ENCODE results near the gene CYP2E1.
"Not testable (repeated sequence)": the region's sequence is repeated elsewhere in the genome, so short reads cannot be mapped to it uniquely, and the experiment has no call there.

CYP2E1 gene

GRCh38 chr10:133526957-133527588 lies at the start of gene CYP2E1:
CYP2E1 (plus strand) TSS chr10:133527363; CDS start chr10:133527396, 33 bp downstream.
- DNase-seq: no peak

GRCh38 chr10:133481086-133481643 lies 46.0 kb upstream of the CYP2E1 start:
- no peak for DNase-seq

GRCh38 chr10:133481657-133482056 lies 45.5 kb upstream of the CYP2E1 start:
- no peak for DNase-seq

GRCh38 chr10:133484818-133485217 lies 42.3 kb upstream of the CYP2E1 start:
- DNase-seq: no peak

GRCh38 chr10:133487085-133487484 lies 40.1 kb upstream of the CYP2E1 start:
- no peak for DNase-seq

GRCh38 chr10:133488354-133488753 lies 38.8 kb upstream of the CYP2E1 start:
- no peak for DNase-seq

- DNase-seq: no peak
Observed at GRCh38 chr10:133489816-133490588, 37.2 kb upstream of the CYP2E1 start.

- DNase-seq: not testable (repeated sequence)
Observed at GRCh38 chr10:133493562-133493961, 33.6 kb upstream of the CYP2E1 start.

GRCh38 chr10:133497363-133497762 lies 29.8 kb upstream of the CYP2E1 start:
- DNase-seq: not testable (repeated sequence)

GRCh38 chr10:133499176-133499575 lies 28.0 kb upstream of the CYP2E1 start:
- DNase-seq: not testable (repeated sequence)

GRCh38 chr10:133500897-133501296 lies 26.3 kb upstream of the CYP2E1 start:
- not testable (repeated sequence) for DNase-seq

GRCh38 chr10:133509700-133510099 lies 17.5 kb upstream of the CYP2E1 start:
- no peak for DNase-seq

- DNase-seq: no peak
Observed at GRCh38 chr10:133511408-133511807, 15.8 kb upstream of the CYP2E1 start.

- DNase-seq: no peak
Observed at GRCh38 chr10:133511907-133512528, 15.1 kb upstream of the CYP2E1 start.

- no peak for DNase-seq
Observed at GRCh38 chr10:133515471-133515870, 11.7 kb upstream of the CYP2E1 start.

GRCh38 chr10:133516057-133516456 lies 11.1 kb upstream of the CYP2E1 start:
- DNase-seq: no peak

- not testable (repeated sequence) for DNase-seq
Observed at GRCh38 chr10:133518517-133518916, 8.6 kb upstream of the CYP2E1 start.

- peak; percentile 47 for DNase-seq
Observed at GRCh38 chr10:133520193-133520738, 6.9 kb upstream of the CYP2E1 start.

GRCh38 chr10:133523631-133524203 lies 3.4 kb upstream of the CYP2E1 start:
- no peak for DNase-seq

GRCh38 chr10:133525444-133525843 lies 1.7 kb upstream of the CYP2E1 start:
- no peak for DNase-seq

- no peak for DNase-seq
Observed at GRCh38 chr10:133527771-133528271, 658 bp downstream of the CYP2E1 start.

GRCh38 chr10:133528296-133528844 lies 1.2 kb downstream of the CYP2E1 start:
- no peak for DNase-seq

All from GOT3 (cell line).